Chondrocyte (in vitro differentiated cells): ENCODE results near the gene EFNA1. TPM values are rescaled to one million over a fixed set of nuclear protein-coding genes. Genes with fewer than 3 reads are reported as not detected.

Experiments
- total RNA-seq: library from RNA; stranded (reverse); gene quantifications from 3 replicates; pipeline ENCODE4 v1.2.1, GENCODE V29; 2021

EFNA1 gene
- total RNA-seq, 1 donor from 2014 or later, result 12.6 TPM

Other genes with a start within 250 kb of the EFNA1 start
- 27.5 to 31.6 TPM (median 30.7 TPM) in 3 replicates for gene PMVK, start 191.2 kb upstream of the EFNA1 start, total RNA-seq
- 47.1 to 60.2 TPM (median 57.1 TPM) in 3 replicates for gene PBXIP1, start 171.8 kb upstream of the EFNA1 start, total RNA-seq
- 23.2 to 27.2 TPM (median 24.0 TPM) in 3 replicates for gene PYGO2, start 166.1 kb upstream of the EFNA1 start, total RNA-seq
- 251 to 316 TPM (median 256 TPM) in 3 replicates for gene SHC1, start 157.1 kb upstream of the EFNA1 start, total RNA-seq
- gene CKS1B, start 153.2 kb upstream of the EFNA1 start, total RNA-seq, result 23.2 to 34.0 TPM (median 26.8 TPM) in 3 replicates
- 23.0 to 30.8 TPM (median 28.7 TPM) in 3 replicates for gene FLAD1, start 144.5 kb upstream of the EFNA1 start, total RNA-seq
- 0.72 to 0.85 TPM in 2 of 3 replicates, not detected in the other for gene LENEP, start 134.3 kb upstream of the EFNA1 start, total RNA-seq
- 34.8 to 42.9 TPM (median 41.1 TPM) in 3 replicates for gene ZBTB7B, start 125.1 kb upstream of the EFNA1 start, total RNA-seq
- gene DCST2, start 94.1 kb upstream of the EFNA1 start, total RNA-seq, result 0.30 to 0.36 TPM (median 0.36 TPM) in 3 replicates
- not detected in 3 replicates for gene DCST1, start 94.1 kb upstream of the EFNA1 start, total RNA-seq
- gene ADAM15, start 76.6 kb upstream of the EFNA1 start, total RNA-seq, result 73.7 to 91.1 TPM (median 75.2 TPM) in 3 replicates
- gene EFNA4, start 64.1 kb upstream of the EFNA1 start, total RNA-seq, result 8.9 to 10.6 TPM (median 9.7 TPM) in 3 replicates
- 4.3 to 5.5 TPM (median 4.5 TPM) in 3 replicates for gene EFNA3, start 49.0 kb upstream of the EFNA1 start, total RNA-seq
- 34.0 to 40.3 TPM (median 37.9 TPM) in 3 replicates for gene SLC50A1, start 8.0 kb downstream of the EFNA1 start, total RNA-seq
- gene DPM3, start 12.7 kb downstream of the EFNA1 start, total RNA-seq, result 41.3 to 73.3 TPM (median 48.9 TPM) in 3 replicates
- gene KRTCAP2, start 45.4 kb downstream of the EFNA1 start, total RNA-seq, result 159 to 202 TPM (median 174 TPM) in 3 replicates
- gene TRIM46, start 46.0 kb downstream of the EFNA1 start, total RNA-seq, result 9.6 to 10.7 TPM (median 9.7 TPM) in 3 replicates
- 112 to 127 TPM (median 118 TPM) in 3 replicates for gene THBS3, start 80.0 kb downstream of the EFNA1 start, total RNA-seq
- gene MTX1, start 80.8 kb downstream of the EFNA1 start, total RNA-seq, result 28.2 to 49.1 TPM (median 29.8 TPM) in 3 replicates
- gene ENTREP3, start 127.6 kb downstream of the EFNA1 start, total RNA-seq, result 34.0 to 42.8 TPM (median 42.8 TPM) in 3 replicates
- 68.3 to 77.1 TPM (median 71.4 TPM) in 3 replicates for gene SCAMP3, start 134.5 kb downstream of the EFNA1 start, total RNA-seq
- gene CLK2, start 145.6 kb downstream of the EFNA1 start, total RNA-seq, result 36.7 to 50.2 TPM (median 37.0 TPM) in 3 replicates
- 4.3 to 4.4 TPM (median 4.4 TPM) in 3 replicates for gene HCN3, start 149.6 kb downstream of the EFNA1 start, total RNA-seq
- gene PKLR, start 173.6 kb downstream of the EFNA1 start, total RNA-seq, result not detected in 3 replicates
- gene FDPS, start 181.0 kb downstream of the EFNA1 start, total RNA-seq, result 122 to 139 TPM (median 127 TPM) in 3 replicates
- 42.6 to 49.1 TPM (median 43.9 TPM) in 3 replicates for gene RUSC1, start 193.0 kb downstream of the EFNA1 start, total RNA-seq